ENCODE data around the gene SPATS2L.

SPATS2L gene

GRCh38 chr2:200416878-200417277, 110.4 kb downstream of the SPATS2L start:
- Histone ChIP-seq H3K79me2 (ENCODE audit: control insufficient read depth, low read length) (no peaks in the 10 kb centered on the region), H3K36me3 (ENCODE audit: control insufficient read depth, low read length) (no peaks in the 10 kb centered on the region), H3K9me3 (ENCODE audit: control insufficient read depth, insufficient read depth, low read length) (no peaks in the 10 kb centered on the region), H3K9me2 (replicated peaks; ENCODE audit: control insufficient read depth, low read length) (no peaks in the 10 kb centered on the region), H4K20me1 (ENCODE audit: control insufficient read depth, insufficient read depth, low read depth, low read length) (no peaks in the 10 kb centered on the region), H3K27ac (ENCODE audit: low read depth, low read length) (no peak overlapping the region), H3K27me3 (ENCODE audit: control insufficient read depth, low read length) (peaks cover 3% of the 10 kb centered on the region; the same call in 1 of the 2 replicates), H3K4me3 (ENCODE audit: low read length) (no peak overlapping the region), H3K4me2 (ENCODE audit: low read length) (no peak overlapping the region), H3F3A (ENCODE audit: control insufficient read depth, insufficient read depth) (no peaks in the 10 kb centered on the region), H3K4me1 (ENCODE audit: control insufficient read depth, low read length) (no peaks in the 10 kb centered on the region)
- TF ChIP-seq CTCF (IDR thresholded peaks at IDR 0.05; ENCODE audit: low read depth, low read length, poor library complexity, severe bottlenecking) = no peak
- no peak for TF ChIP-seq EZH2phosphoT487 (IDR thresholded peaks at IDR 0.05; ENCODE audit: borderline replicate concordance, low read length)

- Histone ChIP-seq H3K4me1 (ENCODE audit: control insufficient read depth, low read length) (no peaks in the 10 kb centered on the region), H3K27ac (ENCODE audit: low read depth, low read length) (no peak overlapping the region), H3K79me2 (ENCODE audit: control insufficient read depth, low read length) (no peaks in the 10 kb centered on the region), H3K36me3 (ENCODE audit: control insufficient read depth, low read length) (no peaks in the 10 kb centered on the region), H3K9me3 (ENCODE audit: control insufficient read depth, insufficient read depth, low read length) (no peaks in the 10 kb centered on the region), H3K4me2 (ENCODE audit: low read length) (no peak overlapping the region), H3F3A (ENCODE audit: control insufficient read depth, insufficient read depth) (no peaks in the 10 kb centered on the region), H3K9me2 (replicated peaks; ENCODE audit: control insufficient read depth, low read length) (no peaks in the 10 kb centered on the region), H3K4me3 (ENCODE audit: low read length) (no peak overlapping the region), H4K20me1 (ENCODE audit: control insufficient read depth, insufficient read depth, low read depth, low read length) (no peaks in the 10 kb centered on the region), H3K27me3 (ENCODE audit: control insufficient read depth, low read length) (peaks cover 3% of the 10 kb centered on the region; the same call in 1 of the 2 replicates)
- TF ChIP-seq EZH2phosphoT487 (IDR thresholded peaks at IDR 0.05; ENCODE audit: borderline replicate concordance, low read length) = no peak
- no peak for TF ChIP-seq CTCF (IDR thresholded peaks at IDR 0.05; ENCODE audit: low read depth, low read length, poor library complexity, severe bottlenecking)
Observed at GRCh38 chr2:200417366-200417765, 110.9 kb downstream of the SPATS2L start.

- H3K4me1 ChIP-seq (ENCODE audit: control insufficient read depth, low read length) = no peaks in the 10 kb centered on the region
- no peaks in the 10 kb centered on the region for H3K36me3 ChIP-seq (ENCODE audit: control insufficient read depth, low read length)
Observed at GRCh38 chr2:200418399-200418798, 111.9 kb downstream of the SPATS2L start.

More at GRCh38 chr2:200418399-200418798, 111.9 kb downstream of the SPATS2L start:
- peaks cover 3% of the 10 kb centered on the region; the same call in 1 of the 2 replicates for H3K27me3 ChIP-seq (ENCODE audit: control insufficient read depth, low read length)
- no peak overlapping the region for H3K4me2 ChIP-seq (ENCODE audit: low read length)
- TF ChIP-seq EZH2phosphoT487 (IDR thresholded peaks at IDR 0.05; ENCODE audit: borderline replicate concordance, low read length) = no peak
- no peak for TF ChIP-seq CTCF (IDR thresholded peaks at IDR 0.05; ENCODE audit: low read depth, low read length, poor library complexity, severe bottlenecking)
- H3K9me2 ChIP-seq (replicated peaks; ENCODE audit: control insufficient read depth, low read length) = no peaks in the 10 kb centered on the region
- no peak overlapping the region for H3K27ac ChIP-seq (ENCODE audit: low read depth, low read length)
- no peak overlapping the region for H3K4me3 ChIP-seq (ENCODE audit: low read length)
- H3K79me2 ChIP-seq (ENCODE audit: control insufficient read depth, low read length) = no peaks in the 10 kb centered on the region
- no peaks in the 10 kb centered on the region for H3F3A ChIP-seq (ENCODE audit: control insufficient read depth, insufficient read depth)
- H3K9me3 ChIP-seq (ENCODE audit: control insufficient read depth, insufficient read depth, low read length) = no peaks in the 10 kb centered on the region
- H4K20me1 ChIP-seq (ENCODE audit: control insufficient read depth, insufficient read depth, low read depth, low read length) = no peaks in the 10 kb centered on the region
